Suprapubic skin (tissue), 4 donors: ENCODE data around the gene SCAMP2. TPM values are rescaled to one million over a fixed set of nuclear protein-coding genes. Genes with fewer than 3 reads are reported as not detected.

Source experiments
- DNase-seq, 2 donors: peaks; one replicate each; pipeline ENCODE4 v3.0.0-alpha.2; 2019; ENCODE audit warnings: low spot score in 2 of 2
- H3K27ac ChIP-seq: fragments of 200-600 bp; sonication (generic); one replicate; pipeline ENCODE4 v1.5.1; 2019
- H3K27me3 ChIP-seq: fragments of 200-600 bp; sonication (generic); one replicate; pipeline ENCODE4 v1.5.1; 2019
- H3K36me3 ChIP-seq: fragments of 200-600 bp; sonication (generic); one replicate; pipeline ENCODE4 v1.5.1; 2019
- H3K4me1 ChIP-seq: fragments of 200-600 bp; sonication (generic); one replicate; pipeline ENCODE4 v1.5.1; 2019
- H3K4me3 ChIP-seq: fragments of 200-600 bp; sonication (generic); one replicate; pipeline ENCODE4 v1.5.1; 2019; ENCODE audit warnings: mild to moderate bottlenecking
- H3K9me3 ChIP-seq: fragments of 200-600 bp; sonication (generic); one replicate; pipeline ENCODE4 v1.5.1; 2019
- CTCF ChIP-seq, 2 donors: fragments of 200-600 bp in 1 of 2; fragments of 450-650 bp in 1 of 2; sonication (generic) in 1 of 2; IDR thresholded peaks; one replicate each; pipeline ENCODE4 v1.5.1; 2016 to 2019; ENCODE audit warnings: antibody characterized with exemption in 2 of 2, mild to moderate bottlenecking in 1 of 2, moderate library complexity in 1 of 2
- EP300 ChIP-seq: sonication (generic); formaldehyde crosslinking; IDR thresholded peaks from one replicate; pipeline ENCODE4 v1.6.1; 2017; ENCODE audit warnings: antibody characterized with exemption
- POLR2A ChIP-seq, 2 donors: fragments of 450-650 bp; IDR thresholded peaks; one replicate each; pipeline ENCODE4 v1.6.1; 2017; ENCODE audit warnings: antibody characterized with exemption in 2 of 2, mild to moderate bottlenecking in 2 of 2, moderate library complexity in 2 of 2
- POLR2AphosphoS5 ChIP-seq, 3 donors: sonication (generic); formaldehyde crosslinking; IDR thresholded peaks; one replicate each; pipeline ENCODE4 v1.6.1; 2017; ENCODE audit warnings: antibody characterized with exemption in 3 of 3
- WGBS: methylation state at CpG from one replicate; pipeline ENCODE4 v1.1.5; 2018; 5-methylcytosine and 5-hydroxymethylcytosine counted together
- total RNA-seq, 4 donors: library from RNA; depleted of rRNA; stranded (reverse); fragments of >200 nt; gene quantifications; one replicate each; pipeline ENCODE4 v1.1.0, GENCODE V29; 2016

Gene SCAMP2
- total RNA-seq, 4 donors from 2014 or later = 82.7 to 120 (median 102) TPM

DNA sequence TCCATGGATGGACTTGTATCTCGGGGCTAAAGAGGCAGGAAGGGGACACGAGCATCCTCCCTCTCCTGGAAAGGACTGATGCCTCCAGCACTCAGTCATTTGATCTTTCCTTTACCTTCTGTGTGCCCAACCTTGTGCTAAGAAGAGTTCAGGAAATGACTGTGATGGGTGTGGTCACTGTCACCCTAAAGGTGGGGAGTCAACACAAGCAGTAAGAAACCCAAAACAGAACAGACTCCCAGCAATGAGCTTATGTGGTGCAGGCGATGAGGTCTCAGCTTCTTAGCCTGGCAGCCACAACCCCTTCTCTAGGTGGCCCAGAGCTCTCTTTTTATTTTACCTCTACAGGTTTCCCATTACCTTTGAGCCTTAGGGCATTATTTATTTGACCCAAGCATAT lies 20.5 kb upstream of the SCAMP2 start:
- H3K9me3 ChIP-seq = no peaks in the 10 kb centered on the region
- H3K4me3 ChIP-seq = no peak overlapping the region
- H3K36me3 ChIP-seq = peaks cover 37% of the 10 kb centered on the region
- no peak for TF ChIP-seq POLR2AphosphoS5 (IDR thresholded peaks at IDR 0.05)
- no peak for TF ChIP-seq EP300
- no peak for TF ChIP-seq POLR2A (IDR thresholded peaks at IDR 0.05)
- no peak for TF ChIP-seq CTCF (IDR thresholded peaks at IDR 0.05)
- DNase-seq = no peak
- no peak overlapping the region for H3K27ac ChIP-seq
- WGBS = 81% methylated on average over 3 of the region's 3 CpGs
- no peaks in the 10 kb centered on the region for H3K27me3 ChIP-seq
- H3K4me1 ChIP-seq = peaks cover 28% of the 10 kb centered on the region

- Histone ChIP-seq H3K36me3 (peaks cover 30% of the 10 kb centered on the region), H3K27ac (no peak overlapping the region), H3K4me1 (peaks cover 28% of the 10 kb centered on the region), H3K4me3 (no peak overlapping the region), H3K27me3 (no peaks in the 10 kb centered on the region), H3K9me3 (no peaks in the 10 kb centered on the region)
- 94% methylated on average over 2 of the region's 2 CpGs for WGBS
- no peak for DNase-seq
- TF ChIP-seq CTCF (IDR thresholded peaks at IDR 0.05) (no peak), EP300 (no peak), POLR2A (IDR thresholded peaks at IDR 0.05) (no peak), POLR2AphosphoS5 (IDR thresholded peaks at IDR 0.05) (no peak)
These were observed 19.8 kb upstream of the SCAMP2 start for GRCh38 chr15:74892931-74893330.

GRCh38 chr15:74892313-74892712 lies 19.1 kb upstream of the SCAMP2 start:
- TF ChIP-seq POLR2AphosphoS5 (IDR thresholded peaks at IDR 0.05) (no peak), CTCF (IDR thresholded peaks at IDR 0.05) (no peak), POLR2A (IDR thresholded peaks at IDR 0.05) (no peak), EP300 (no peak)
- peaks cover 28% of the 10 kb centered on the region for H3K4me1 ChIP-seq
- peaks cover 24% of the 10 kb centered on the region for H3K36me3 ChIP-seq
- H3K9me3 ChIP-seq = no peaks in the 10 kb centered on the region
- H3K27ac ChIP-seq = no peak overlapping the region
- WGBS = 78% methylated on average over 3 of the region's 3 CpGs
- no peak overlapping the region for H3K4me3 ChIP-seq
- DNase-seq = no peak
- H3K27me3 ChIP-seq = no peaks in the 10 kb centered on the region

DNA sequence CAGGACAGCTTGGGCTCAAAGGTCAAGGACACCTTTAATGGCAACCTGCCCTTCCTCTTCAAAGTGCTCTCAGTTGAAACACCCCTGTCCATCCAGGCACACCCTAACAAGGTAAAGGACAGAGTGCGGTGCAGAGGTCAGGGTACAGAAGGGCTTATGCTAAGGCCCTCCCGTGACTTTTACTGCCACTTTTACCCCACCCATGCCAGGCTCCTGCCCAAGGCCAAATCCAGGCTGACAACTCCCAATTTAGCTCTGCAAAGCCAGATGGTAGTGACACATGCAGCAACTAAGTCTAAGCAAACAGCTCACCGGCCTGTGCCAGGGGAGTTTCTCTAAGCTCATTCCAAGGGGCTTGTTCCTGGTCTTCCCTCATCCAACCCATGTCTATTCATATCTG lies 18.3 kb upstream of the SCAMP2 start:
- Histone ChIP-seq H3K4me1 (peaks cover 28% of the 10 kb centered on the region), H3K36me3 (peaks cover 21% of the 10 kb centered on the region), H3K27ac (no peak overlapping the region), H3K27me3 (no peaks in the 10 kb centered on the region), H3K9me3 (no peaks in the 10 kb centered on the region), H3K4me3 (no peak overlapping the region)
- TF ChIP-seq EP300 (no peak), POLR2AphosphoS5 (IDR thresholded peaks at IDR 0.05) (no peak), CTCF (IDR thresholded peaks at IDR 0.05) (no peak)
- 42% methylated on average over 3 of the region's 3 CpGs for WGBS
- no peak for DNase-seq

DNA sequence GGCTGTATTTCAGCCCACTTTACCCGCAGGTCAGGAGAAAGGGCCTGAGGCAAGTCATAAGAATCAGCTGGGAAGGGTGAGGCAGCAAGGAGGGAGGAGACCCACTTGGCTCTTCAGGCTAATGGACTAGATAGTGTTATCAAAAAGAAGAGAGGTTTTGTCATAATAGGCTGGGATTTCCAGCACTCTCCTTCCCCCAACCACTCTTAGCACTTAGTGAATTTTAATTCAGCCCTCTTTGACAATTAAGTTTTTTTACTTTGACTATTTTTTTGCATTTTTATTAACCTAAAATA lies 17.4 kb upstream of the SCAMP2 start:
- WGBS = 0% methylated on average over 1 of the region's 1 CpG
- H3K27ac ChIP-seq = no peak overlapping the region
- H3K9me3 ChIP-seq = no peaks in the 10 kb centered on the region
- H3K36me3 ChIP-seq = peaks cover 21% of the 10 kb centered on the region
- peaks cover 28% of the 10 kb centered on the region for H3K4me1 ChIP-seq
- H3K4me3 ChIP-seq = peak overlapping the region; percentile 75
- no peaks in the 10 kb centered on the region for H3K27me3 ChIP-seq
- TF ChIP-seq POLR2A (IDR thresholded peaks at IDR 0.05) = no peak
- no peak for TF ChIP-seq POLR2AphosphoS5 (IDR thresholded peaks at IDR 0.05)
- TF ChIP-seq EP300 = no peak
- no peak for DNase-seq
